CD14-positive monocyte (primary cell): ENCODE measurements around the gene KRTAP2-3. TPM values are rescaled to one million over a fixed set of nuclear protein-coding genes. Genes with fewer than 3 reads are reported as not detected.

Source experiments
- DNase-seq, 3 donors: peaks; one replicate each; pipeline ENCODE4 v3.0.0-alpha.2; 2011 to 2022
- H2AFZ ChIP-seq: 2 replicates; pipeline ENCODE4 v1.6.0; 2012; ENCODE audit warnings: mild to moderate bottlenecking, low read depth, low read length, inconsistent platforms; ENCODE audit not compliant: insufficient read depth, poor library complexity, severe bottlenecking
- H3K27ac ChIP-seq, 2 donors: 1 replicate in 1 of 2; 2 replicates in 1 of 2; pipeline ENCODE4 v1.5.1; 2012 to 2013; ENCODE audit warnings: low read length in 2 of 2, control low read depth in 1 of 2, inconsistent platforms in 1 of 2, low read depth in 1 of 2, mild to moderate bottlenecking in 1 of 2
- H3K27me3 ChIP-seq, 2 donors: one replicate each; pipeline versions ENCODE4 v1.6.0 to v1.6.1; 2011 to 2013; ENCODE audit warnings: low read length in 2 of 2; ENCODE audit not compliant: control insufficient read depth in 2 of 2, insufficient read depth in 2 of 2
- H3K36me3 ChIP-seq, 2 donors: replicated peaks in 1 of 2; 1 replicate in 1 of 2; 2 replicates in 1 of 2; pipeline versions ENCODE4 v1.5.1 to v1.6.1; 2012 to 2013; ENCODE audit warnings: low read length in 2 of 2, control low read depth in 1 of 2, inconsistent platforms in 1 of 2, mild to moderate bottlenecking in 1 of 2; ENCODE audit not compliant: insufficient read depth in 2 of 2, control insufficient read depth in 1 of 2
- H3K4me1 ChIP-seq, 2 donors: 1 replicate in 1 of 2; 2 replicates in 1 of 2; pipeline versions ENCODE4 v1.5.1 to v1.6.1; 2012 to 2013; ENCODE audit warnings: low read length in 2 of 2, control low read depth in 1 of 2, inconsistent platforms in 1 of 2, mild to moderate bottlenecking in 1 of 2, moderate library complexity in 1 of 2; ENCODE audit not compliant: insufficient read depth in 2 of 2, control insufficient read depth in 1 of 2
- H3K4me2 ChIP-seq: replicated peaks from 2 replicates; pipeline ENCODE3; 2012; ENCODE audit warnings: low read length, moderate library complexity, mild to moderate bottlenecking; ENCODE audit not compliant: poor library complexity, severe bottlenecking; ENCODE audit errors: extremely low read depth
- H3K4me3 ChIP-seq, 3 experiments: fragments of 200-600 bp in 1 of 3; sonication (generic) in 1 of 3; replicated peaks in 1 of 3; 1 replicate in 2 of 3; 2 replicates in 1 of 3; pipeline ENCODE4 v1.5.1; 2011 to 2013; ENCODE audit warnings: low read length in 3 of 3, mild to moderate bottlenecking in 3 of 3, control low read depth in 2 of 3, low read depth in 2 of 3, inconsistent platforms in 1 of 3, moderate library complexity in 1 of 3
- H3K79me2 ChIP-seq: 2 replicates; pipeline ENCODE4 v1.6.0; 2012; ENCODE audit warnings: mild to moderate bottlenecking, control low read depth, inconsistent platforms, low read length, moderate library complexity; ENCODE audit not compliant: insufficient read depth
- H3K9ac ChIP-seq: 2 replicates; pipeline ENCODE4 v1.6.0; 2017; ENCODE audit warnings: low read length, mild to moderate bottlenecking; ENCODE audit not compliant: insufficient read depth, poor library complexity, severe bottlenecking
- H3K9me3 ChIP-seq, 2 donors: replicated peaks in 1 of 2; 1 replicate in 1 of 2; 2 replicates in 1 of 2; pipeline versions ENCODE4 v1.5.1 to v1.6.1; 2012 to 2013; ENCODE audit warnings: low read length in 2 of 2, control low read depth in 1 of 2; ENCODE audit not compliant: control insufficient read depth in 1 of 2, insufficient read depth in 1 of 2
- H4K20me1 ChIP-seq: 2 replicates; pipeline ENCODE4 v1.6.0; 2012; ENCODE audit warnings: mild to moderate bottlenecking, low read length, control low read depth, moderate library complexity; ENCODE audit not compliant: insufficient read depth
- H3K27ac Mint-ChIP-seq, 7 donors: one replicate each; pipeline ENCODE4 v1.8.0; 2020; ENCODE audit warnings: mild to moderate bottlenecking in 7 of 7, mixed read lengths in 7 of 7, moderate library complexity in 6 of 7, inconsistent platforms in 2 of 7
- H3K27me3 Mint-ChIP-seq, 3 donors: one replicate each; pipeline ENCODE4 v1.8.0; 2021 to 2022; ENCODE audit warnings: low read depth in 3 of 3, mild to moderate bottlenecking in 3 of 3, mixed read lengths in 3 of 3, moderate library complexity in 3 of 3, inconsistent platforms in 1 of 3
- H3K36me3 Mint-ChIP-seq, 2 donors: one replicate each; pipeline ENCODE4 v1.8.0; 2020; ENCODE audit warnings: mixed read lengths in 2 of 2, inconsistent platforms in 1 of 2, mild to moderate bottlenecking in 1 of 2
- H3K4me1 Mint-ChIP-seq: one replicate; pipeline ENCODE4 v1.8.0; 2020; ENCODE audit warnings: mild to moderate bottlenecking, mixed read lengths
- H3K4me3 Mint-ChIP-seq, 2 donors: one replicate each; pipeline ENCODE4 v1.8.0; 2020; ENCODE audit warnings: mild to moderate bottlenecking in 2 of 2, mixed read lengths in 2 of 2, moderate library complexity in 1 of 2
- H3K9me3 Mint-ChIP-seq, 7 donors: one replicate each; pipeline ENCODE4 v1.8.0; 2020 to 2022; ENCODE audit warnings: mixed read lengths in 7 of 7, mild to moderate bottlenecking in 6 of 7, moderate library complexity in 6 of 7, inconsistent platforms in 2 of 7
- WGBS: methylation state at CpG from one replicate; pipeline ENCODE4 v1.1.5; 2013; ENCODE audit warnings: missing lambda C conversion rate; ENCODE audit not compliant: insufficient coverage; 5-methylcytosine and 5-hydroxymethylcytosine counted together
- intact Hi-C, 2 donors: fragments of 100-400 bp; cut with micrococcal nuclease; formaldehyde crosslinking; loops; one replicate each; pipeline versions ENCODE4 v1.15.0 to v1.15.1; 2023
- polyA plus RNA-seq, 3 donors: library from polyadenylated mRNA; depleted of rRNA in 1 of 3; unstranded in 2 of 3; stranded (reverse) in 1 of 3; fragments of 300-500 nt in 2 of 3; fragments of >200 nt in 1 of 3; fragmentation: Illumina TruSeq in 2 of 3; gene quantifications; 1 replicate in 2 of 3; 2 replicates in 1 of 3; pipeline ENCODE4 v1.2.3, GENCODE V29; 2012 to 2021
- TF ChIP-seq, protein P1 (sequence below): fragments of 200-600 bp; IDR thresholded peaks from one replicate; pipeline ENCODE4 v1.8.0; 2022; ENCODE audit warnings: antibody characterized with exemption, mild to moderate bottlenecking

The KRTAP2-3 gene
- polyA plus RNA-seq, 3 donors: not detected

DNA sequence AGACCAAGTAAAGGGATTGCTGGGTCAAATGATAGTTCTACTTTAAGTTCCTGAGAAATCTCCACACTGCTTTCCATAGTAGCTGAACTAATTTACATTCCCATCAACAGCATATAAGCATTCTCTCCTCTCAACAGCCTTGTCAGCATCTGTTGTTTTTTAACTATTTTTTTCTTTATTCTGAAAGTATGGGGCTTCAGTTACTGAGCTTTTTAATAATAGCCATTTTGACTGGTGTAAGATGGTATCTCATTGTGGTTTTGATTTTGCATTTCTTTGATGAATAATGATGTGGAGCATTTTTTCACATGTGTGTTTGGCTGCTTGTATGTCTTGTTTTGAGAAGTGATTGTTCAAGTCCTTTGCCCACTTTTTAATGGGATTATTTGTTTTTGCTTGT is 7.3 kb downstream of the KRTAP2-3 start:
- Histone ChIP-seq H3K27ac (no peak overlapping the region), H3K9me3 (no peaks in the 10 kb centered on the region), H3K36me3 (no peaks in the 10 kb centered on the region), H3K4me2 (no peak overlapping the region), H3K4me1 (no peaks in the 10 kb centered on the region), H3K9ac (no peak overlapping the region), H3K4me3 (no peak overlapping the region), H4K20me1 (no peaks in the 10 kb centered on the region), H3K27me3 (peaks cover 2 to 7% of the 10 kb centered on the region in 2 donors), H3K79me2 (no peaks in the 10 kb centered on the region), H2AFZ (no peak overlapping the region)
- H3K27ac Mint-ChIP-seq: no peak overlapping the region
- TF ChIP-seq, protein P1, sequence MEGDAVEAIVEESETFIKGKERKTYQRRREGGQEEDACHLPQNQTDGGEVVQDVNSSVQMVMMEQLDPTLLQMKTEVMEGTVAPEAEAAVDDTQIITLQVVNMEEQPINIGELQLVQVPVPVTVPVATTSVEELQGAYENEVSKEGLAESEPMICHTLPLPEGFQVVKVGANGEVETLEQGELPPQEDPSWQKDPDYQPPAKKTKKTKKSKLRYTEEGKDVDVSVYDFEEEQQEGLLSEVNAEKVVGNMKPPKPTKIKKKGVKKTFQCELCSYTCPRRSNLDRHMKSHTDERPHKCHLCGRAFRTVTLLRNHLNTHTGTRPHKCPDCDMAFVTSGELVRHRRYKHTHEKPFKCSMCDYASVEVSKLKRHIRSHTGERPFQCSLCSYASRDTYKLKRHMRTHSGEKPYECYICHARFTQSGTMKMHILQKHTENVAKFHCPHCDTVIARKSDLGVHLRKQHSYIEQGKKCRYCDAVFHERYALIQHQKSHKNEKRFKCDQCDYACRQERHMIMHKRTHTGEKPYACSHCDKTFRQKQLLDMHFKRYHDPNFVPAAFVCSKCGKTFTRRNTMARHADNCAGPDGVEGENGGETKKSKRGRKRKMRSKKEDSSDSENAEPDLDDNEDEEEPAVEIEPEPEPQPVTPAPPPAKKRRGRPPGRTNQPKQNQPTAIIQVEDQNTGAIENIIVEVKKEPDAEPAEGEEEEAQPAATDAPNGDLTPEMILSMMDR: no peak
- no peak for DNase-seq
- H3K9me3 Mint-ChIP-seq: peaks cover 0 to 5% (median 0%) of the 10 kb centered on the region in 7 donors
- H3K36me3 Mint-ChIP-seq: no peaks in the 10 kb centered on the region
- no peaks in the 10 kb centered on the region for H3K4me1 Mint-ChIP-seq
- H3K27me3 Mint-ChIP-seq: peaks cover 9 to 23% (median 12%) of the 10 kb centered on the region in 3 donors
- intact Hi-C loops: no loop called here
- H3K4me3 Mint-ChIP-seq: no peak overlapping the region

GRCh38 chr17:41049110-41049509 is 10.8 kb downstream of the KRTAP2-3 start:
- 20% methylated on average over 1 of the region's 2 CpGs for WGBS

More at GRCh38 chr17:41049110-41049509, 10.8 kb downstream of the KRTAP2-3 start:
- Histone ChIP-seq H3K27me3 (peaks cover 6 to 10% of the 10 kb centered on the region in 2 donors), H3K27ac (no peak overlapping the region), H3K36me3 (no peaks in the 10 kb centered on the region), H3K79me2 (no peaks in the 10 kb centered on the region), H3K4me1 (no peaks in the 10 kb centered on the region), H3K4me3 (no peak overlapping the region), H4K20me1 (no peaks in the 10 kb centered on the region), H3K4me2 (no peak overlapping the region), H3K9ac (no peak overlapping the region), H2AFZ (no peak overlapping the region), H3K9me3 (no peaks in the 10 kb centered on the region)
- H3K27ac Mint-ChIP-seq: no peak overlapping the region
- H3K27me3 Mint-ChIP-seq: peaks cover 14 to 36% (median 20%) of the 10 kb centered on the region in 3 donors
- intact Hi-C loops: no loop called here
- no peak overlapping the region for H3K4me3 Mint-ChIP-seq
- H3K9me3 Mint-ChIP-seq: peaks cover 0 to 4% (median 0%) of the 10 kb centered on the region in 7 donors
- no peak for DNase-seq
- H3K36me3 Mint-ChIP-seq: no peaks in the 10 kb centered on the region
- TF ChIP-seq, protein P1: no peak
- H3K4me1 Mint-ChIP-seq: no peaks in the 10 kb centered on the region
